Measurements from ENCODE around the gene BCAP29.

The BCAP29 gene

GRCh38 chr7:107544848-107545591 is 35.0 kb upstream of the BCAP29 start:
- DNase-seq (ENCODE audit: low read depth) = no peak
- no peak overlapping the region for H3K4me3 ChIP-seq (ENCODE audit: control insufficient read depth, low read depth, low read length)
- no peak for TF ChIP-seq CTCF (IDR thresholded peaks at IDR 0.05; ENCODE audit: control insufficient read depth, insufficient read depth, low read depth, low read length, missing control alignments)

GRCh38 chr7:107551936-107552335 is 28.1 kb upstream of the BCAP29 start:
- no peak for TF ChIP-seq CTCF (IDR thresholded peaks at IDR 0.05; ENCODE audit: control insufficient read depth, insufficient read depth, low read depth, low read length, missing control alignments)
- no peak overlapping the region for H3K4me3 ChIP-seq (ENCODE audit: control insufficient read depth, low read depth, low read length)
- no peak for DNase-seq (ENCODE audit: low read depth)

GRCh38 chr7:107555893-107556292 is 24.2 kb upstream of the BCAP29 start:
- H3K4me3 ChIP-seq (ENCODE audit: control insufficient read depth, low read depth, low read length) = no peak overlapping the region
- no peak for DNase-seq (ENCODE audit: low read depth)
- TF ChIP-seq CTCF (IDR thresholded peaks at IDR 0.05; ENCODE audit: control insufficient read depth, insufficient read depth, low read depth, low read length, missing control alignments) = no peak

DNA sequence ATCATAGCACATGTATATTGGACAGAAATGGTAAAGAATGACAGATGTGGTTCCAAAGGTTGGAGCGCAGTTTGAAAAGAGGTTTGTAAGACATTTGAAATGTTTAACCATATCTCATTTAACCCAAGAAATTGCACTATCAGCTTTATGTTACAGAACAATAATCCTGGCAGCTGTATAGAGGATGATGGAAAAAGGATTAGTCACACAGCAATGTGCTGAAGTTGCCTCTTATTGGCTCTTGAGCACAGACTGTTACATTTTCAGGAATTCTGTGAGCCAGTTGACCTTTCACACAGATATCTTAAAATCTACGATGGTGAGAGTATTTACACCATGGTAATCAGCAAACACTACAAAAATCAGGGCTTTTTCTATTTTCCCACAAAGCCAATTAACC is 20.2 kb upstream of the BCAP29 start:
- DNase-seq (ENCODE audit: low read depth) = no peak
- no peak for TF ChIP-seq CTCF (IDR thresholded peaks at IDR 0.05; ENCODE audit: control insufficient read depth, insufficient read depth, low read depth, low read length, missing control alignments)
- H3K4me3 ChIP-seq (ENCODE audit: control insufficient read depth, low read depth, low read length) = no peak overlapping the region

DNA sequence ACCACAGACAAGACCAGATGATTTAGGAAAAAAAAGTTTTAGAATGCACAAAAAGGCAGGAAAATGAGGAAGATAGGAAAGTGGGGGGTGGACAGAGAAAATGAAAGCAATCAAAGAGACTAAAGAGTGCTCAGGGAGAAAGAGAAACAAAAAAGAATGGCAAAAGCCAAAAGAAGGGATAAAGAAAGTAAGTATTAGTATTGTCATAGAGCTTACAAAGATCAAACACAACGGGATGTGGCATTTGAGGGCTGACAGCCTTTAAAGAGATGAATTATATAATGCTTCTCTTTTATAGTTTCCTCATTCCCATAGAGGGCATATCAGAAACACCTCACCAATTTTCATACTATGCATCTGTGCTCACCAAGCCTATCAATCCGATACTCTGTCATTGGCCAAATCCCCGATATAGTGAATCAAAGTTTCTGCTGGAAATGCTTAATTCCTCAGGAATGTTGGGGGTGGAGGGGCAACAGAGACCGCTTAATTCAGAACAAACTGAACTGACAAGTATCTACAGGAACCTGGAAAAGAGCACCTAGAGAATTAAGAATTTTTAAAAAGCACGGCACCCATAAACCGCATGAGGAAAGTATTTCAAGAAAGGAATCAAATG is 19.0 kb upstream of the BCAP29 start:
- no peak overlapping the region for H3K4me3 ChIP-seq (ENCODE audit: control insufficient read depth, low read depth, low read length)
- no peak for DNase-seq (ENCODE audit: low read depth)
- no peak for TF ChIP-seq CTCF (IDR thresholded peaks at IDR 0.05; ENCODE audit: control insufficient read depth, insufficient read depth, low read depth, low read length, missing control alignments)

DNA sequence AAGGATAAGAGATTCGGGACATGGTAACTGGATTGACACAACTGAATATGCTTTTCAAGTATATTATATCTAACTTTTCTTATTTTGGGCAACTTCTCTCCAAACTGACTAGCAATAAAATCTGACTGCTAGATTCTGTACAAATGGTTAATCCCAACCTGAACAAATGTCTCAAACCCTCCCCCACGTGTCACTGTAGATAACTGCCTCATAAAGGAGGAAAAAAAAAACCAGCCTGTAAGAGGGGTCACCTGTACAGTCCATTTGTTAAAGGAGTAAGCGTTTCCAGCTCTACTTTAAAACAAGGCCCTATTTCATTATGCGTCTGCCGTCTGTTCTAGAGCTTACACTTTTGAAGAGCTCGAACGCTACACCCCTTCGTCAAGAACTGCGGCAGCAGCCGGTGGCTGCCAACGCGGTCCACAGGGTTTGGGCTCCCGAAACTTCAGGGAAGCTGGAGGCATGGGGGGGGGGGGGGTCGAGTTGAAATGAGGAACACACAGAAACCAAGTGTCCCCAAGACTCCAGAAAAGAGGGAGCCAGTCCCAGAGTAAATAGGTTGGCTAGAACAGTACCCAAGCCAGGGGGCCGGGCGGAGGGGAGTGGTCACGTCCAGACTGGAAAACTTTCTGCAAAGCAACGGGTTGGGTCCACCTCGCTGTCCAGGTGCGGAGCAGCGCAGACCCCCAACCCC is 16.8 kb upstream of the BCAP29 start:
- no peak for TF ChIP-seq CTCF (IDR thresholded peaks at IDR 0.05; ENCODE audit: control insufficient read depth, insufficient read depth, low read depth, low read length, missing control alignments)
- DNase-seq (ENCODE audit: low read depth) = no peak
- peak overlapping the region; percentile 63 for H3K4me3 ChIP-seq (ENCODE audit: control insufficient read depth, low read depth, low read length)

Data from AG09309 (cell line).